ENCODE data around the gene SLC4A3.
A peak's percentile ranks its signal among the peaks of the same experiment; 100 is the strongest.
"Not testable (repeated sequence)": the region's sequence is repeated elsewhere in the genome, so short reads cannot be mapped to it uniquely, and the experiment has no call there.

SLC4A3 gene

GRCh38 chr2:219664944-219665343, 37.5 kb downstream of the SLC4A3 start:
- Mint-ChIP-seq H3K4me3 (no peak overlapping the region), H3K27ac (no peak overlapping the region), H3K36me3 (no peaks in the 10 kb centered on the region), H3K9me3 (peaks cover 22% of the 10 kb centered on the region), H3K27me3 (peaks cover 41% of the 10 kb centered on the region), H3K4me1 (no peaks in the 10 kb centered on the region)
- ATAC-seq = no peak

GRCh38 chr2:219665926-219666325, 38.5 kb downstream of the SLC4A3 start:
- Mint-ChIP-seq H3K4me3 (no peak overlapping the region), H3K36me3 (no peaks in the 10 kb centered on the region), H3K27ac (no peak overlapping the region), H3K27me3 (peaks cover 41% of the 10 kb centered on the region), H3K4me1 (no peaks in the 10 kb centered on the region), H3K9me3 (peaks cover 16% of the 10 kb centered on the region)
- ATAC-seq = no peak

GRCh38 chr2:219668316-219668715, 40.9 kb downstream of the SLC4A3 start:
- ATAC-seq = no peak
- H3K4me1 Mint-ChIP-seq = no peaks in the 10 kb centered on the region
- no peaks in the 10 kb centered on the region for H3K36me3 Mint-ChIP-seq
- H3K9me3 Mint-ChIP-seq = peaks cover 4% of the 10 kb centered on the region
- peaks cover 43% of the 10 kb centered on the region for H3K27me3 Mint-ChIP-seq
- H3K27ac Mint-ChIP-seq = no peak overlapping the region
- H3K4me3 Mint-ChIP-seq = no peak overlapping the region

GRCh38 chr2:219670386-219670785, 43.0 kb downstream of the SLC4A3 start:
- no peaks in the 10 kb centered on the region for H3K36me3 Mint-ChIP-seq
- peaks cover 47% of the 10 kb centered on the region for H3K27me3 Mint-ChIP-seq
- no peaks in the 10 kb centered on the region for H3K4me1 Mint-ChIP-seq
- H3K4me3 Mint-ChIP-seq = no peak overlapping the region
- peaks cover 3% of the 10 kb centered on the region for H3K9me3 Mint-ChIP-seq
- H3K27ac Mint-ChIP-seq = no peak overlapping the region
- no peak for ATAC-seq

DNA sequence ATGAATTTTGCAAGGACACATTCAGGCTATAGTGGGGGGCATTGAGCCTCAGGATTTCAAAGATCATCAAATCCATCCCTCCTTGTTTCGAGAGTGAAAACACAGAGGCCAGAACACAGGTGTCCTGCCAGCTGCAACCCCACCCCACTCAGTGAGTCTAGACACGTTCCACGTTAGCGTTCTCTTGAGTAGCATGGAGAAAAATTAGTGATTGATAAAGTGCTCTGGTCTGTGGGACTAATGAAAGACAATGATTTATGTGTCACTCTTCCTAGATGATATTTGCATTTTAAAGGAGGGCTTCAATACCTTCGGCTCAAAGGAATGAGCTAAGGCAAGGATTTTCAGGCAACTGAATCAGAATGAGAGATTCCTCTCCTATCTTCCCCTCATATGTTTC, 43.8 kb downstream of the SLC4A3 start:
- H3K9me3 Mint-ChIP-seq = peaks cover 3% of the 10 kb centered on the region
- H3K27me3 Mint-ChIP-seq = peaks cover 44% of the 10 kb centered on the region
- no peak overlapping the region for H3K4me3 Mint-ChIP-seq
- no peaks in the 10 kb centered on the region for H3K4me1 Mint-ChIP-seq
- ATAC-seq = no peak
- no peaks in the 10 kb centered on the region for H3K36me3 Mint-ChIP-seq
- H3K27ac Mint-ChIP-seq = no peak overlapping the region

- Mint-ChIP-seq H3K27ac (no peak overlapping the region), H3K4me3 (no peak overlapping the region), H3K9me3 (peaks cover 3% of the 10 kb centered on the region), H3K36me3 (no peaks in the 10 kb centered on the region), H3K4me1 (no peaks in the 10 kb centered on the region), H3K27me3 (peaks cover 48% of the 10 kb centered on the region)
- ATAC-seq = no peak
These were observed 45.0 kb downstream of the SLC4A3 start for GRCh38 chr2:219672406-219672805.

GRCh38 chr2:219675221-219675620, 47.8 kb downstream of the SLC4A3 start:
- Mint-ChIP-seq H3K27ac (no peak overlapping the region), H3K9me3 (peaks cover 3% of the 10 kb centered on the region), H3K4me1 (no peaks in the 10 kb centered on the region), H3K4me3 (no peak overlapping the region), H3K27me3 (peaks cover 48% of the 10 kb centered on the region), H3K36me3 (no peaks in the 10 kb centered on the region)
- no peak for ATAC-seq

GRCh38 chr2:219676586-219676985, 49.2 kb downstream of the SLC4A3 start:
- H3K9me3 Mint-ChIP-seq = peaks cover 3% of the 10 kb centered on the region
- H3K27me3 Mint-ChIP-seq = peaks cover 51% of the 10 kb centered on the region
- H3K36me3 Mint-ChIP-seq = no peaks in the 10 kb centered on the region
- no peak for ATAC-seq
- no peak overlapping the region for H3K27ac Mint-ChIP-seq
- H3K4me1 Mint-ChIP-seq = no peaks in the 10 kb centered on the region
- H3K4me3 Mint-ChIP-seq = no peak overlapping the region

GRCh38 chr2:219679041-219679440, 51.6 kb downstream of the SLC4A3 start:
- no peak for ATAC-seq
- Mint-ChIP-seq H3K27ac (no peak overlapping the region), H3K9me3 (peaks cover 6% of the 10 kb centered on the region), H3K4me1 (no peaks in the 10 kb centered on the region), H3K27me3 (peaks cover 48% of the 10 kb centered on the region), H3K4me3 (no peak overlapping the region), H3K36me3 (no peaks in the 10 kb centered on the region)

- H3K27ac Mint-ChIP-seq = no peak overlapping the region
- peaks cover 4% of the 10 kb centered on the region for H3K4me1 Mint-ChIP-seq
- no peak for ATAC-seq
- H3K36me3 Mint-ChIP-seq = peaks cover 5% of the 10 kb centered on the region
- peaks cover 6% of the 10 kb centered on the region for H3K9me3 Mint-ChIP-seq
- peaks cover 49% of the 10 kb centered on the region for H3K27me3 Mint-ChIP-seq
- no peak overlapping the region for H3K4me3 Mint-ChIP-seq
These were observed 52.1 kb downstream of the SLC4A3 start for GRCh38 chr2:219679571-219679970.

DNA sequence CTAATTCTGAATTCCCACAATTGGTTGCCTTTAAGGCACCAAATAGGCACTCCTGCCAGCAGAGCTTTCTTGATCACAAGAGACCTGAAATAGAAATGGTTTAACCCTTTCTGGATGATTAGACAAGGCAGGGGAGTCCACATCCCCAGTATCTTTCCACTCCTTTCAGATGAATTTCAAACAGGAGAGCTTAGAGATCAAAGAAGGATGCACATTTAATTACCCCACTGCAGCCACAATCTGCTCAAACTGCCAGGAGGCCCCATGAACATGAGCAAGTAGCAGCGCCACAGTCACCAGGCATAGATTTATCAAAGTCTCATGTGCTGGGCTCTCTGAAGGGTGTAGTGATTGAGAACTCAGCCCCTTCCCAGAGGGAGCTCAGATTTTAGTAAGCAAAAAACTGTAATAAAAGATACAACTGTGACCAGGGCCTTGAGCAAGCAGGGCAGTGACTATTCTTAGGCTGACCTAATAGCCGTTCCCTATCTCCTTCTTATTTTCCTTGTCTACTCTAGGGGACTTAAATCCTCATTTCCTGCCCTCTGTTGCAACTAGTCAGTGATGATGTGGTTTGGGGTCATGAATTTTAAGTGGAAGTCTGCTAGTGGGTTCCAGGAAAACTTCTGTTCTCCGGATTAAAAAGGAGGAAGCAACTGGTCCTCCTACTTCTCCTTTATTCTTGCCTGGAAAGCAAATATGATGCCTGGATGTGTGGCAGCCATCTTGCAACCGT, 53.7 kb downstream of the SLC4A3 start:
- Mint-ChIP-seq H3K27ac (no peak overlapping the region), H3K4me1 (peaks cover 20% of the 10 kb centered on the region), H3K4me3 (no peak overlapping the region), H3K9me3 (peaks cover 6% of the 10 kb centered on the region), H3K27me3 (peaks cover 45% of the 10 kb centered on the region), H3K36me3 (peaks cover 7% of the 10 kb centered on the region)
- ATAC-seq = no peak

- H3K27me3 Mint-ChIP-seq = peaks cover 45% of the 10 kb centered on the region
These were observed 54.4 kb downstream of the SLC4A3 start for GRCh38 chr2:219681694-219682300.

GRCh38 chr2:219683474-219683873, 56.0 kb downstream of the SLC4A3 start:
- H3K4me1 Mint-ChIP-seq = peaks cover 22% of the 10 kb centered on the region
- ATAC-seq, H3K36me3 Mint-ChIP-seq, H3K9me3 Mint-ChIP-seq, H3K27ac Mint-ChIP-seq, H3K4me3 Mint-ChIP-seq: not testable (repeated sequence)
- peaks cover 55% of the 10 kb centered on the region for H3K27me3 Mint-ChIP-seq

More at GRCh38 chr2:219681694-219682300, 54.4 kb downstream of the SLC4A3 start:
- H3K36me3 Mint-ChIP-seq = peaks cover 7% of the 10 kb centered on the region
- H3K4me3 Mint-ChIP-seq = no peak overlapping the region
- peaks cover 22% of the 10 kb centered on the region for H3K4me1 Mint-ChIP-seq
- no peak overlapping the region for H3K27ac Mint-ChIP-seq
- ATAC-seq = no peak
- peaks cover 6% of the 10 kb centered on the region for H3K9me3 Mint-ChIP-seq

DNA sequence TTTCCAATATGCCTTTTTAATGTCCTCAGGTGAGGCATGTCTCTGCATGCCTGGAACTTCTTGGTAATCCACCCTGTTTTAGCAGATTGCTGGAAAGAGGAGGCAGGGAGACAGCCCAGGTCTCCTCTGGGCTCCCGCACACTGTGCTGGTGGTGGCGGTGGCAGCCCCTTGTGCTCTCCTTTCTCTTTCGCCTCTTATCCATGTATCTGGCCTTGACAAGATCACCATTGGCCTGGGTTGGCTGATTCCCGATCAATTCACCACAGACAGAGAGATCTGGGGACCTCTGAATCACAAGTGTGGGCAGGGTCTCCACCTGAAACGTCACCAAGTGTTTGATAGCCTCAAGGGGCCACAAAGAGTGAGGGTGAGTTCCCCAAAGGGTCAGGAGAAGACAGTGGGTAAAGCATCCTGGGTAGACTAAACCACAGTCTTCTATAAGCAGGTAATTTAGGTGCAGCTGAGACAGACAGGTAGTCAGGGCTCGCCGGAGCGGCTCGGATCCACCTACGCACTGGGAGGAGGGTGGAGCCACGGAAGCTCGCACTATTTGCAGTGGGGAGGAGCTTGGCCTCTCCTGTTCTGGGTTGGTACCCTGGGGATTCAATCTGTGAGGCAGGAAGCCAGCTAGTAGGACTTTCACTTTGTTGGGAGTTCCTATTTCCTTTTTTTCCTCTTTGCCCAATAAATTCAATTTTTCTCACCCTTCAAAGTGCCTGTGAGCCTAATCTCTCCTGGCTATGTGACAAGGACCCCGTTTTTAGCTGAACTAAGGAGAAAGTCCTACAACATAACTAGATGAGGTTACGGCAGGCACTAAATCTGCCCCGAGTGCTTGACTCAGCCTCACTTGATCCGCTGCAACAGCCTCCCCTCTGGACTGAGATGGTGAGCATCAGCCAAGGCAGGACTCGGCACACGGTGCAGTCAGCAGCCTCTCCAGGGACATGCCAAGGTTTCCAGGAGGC, 57.6 kb downstream of the SLC4A3 start:
- peak overlapping the region; percentile 73 for H3K4me3 Mint-ChIP-seq
- H3K27me3 Mint-ChIP-seq = peaks cover 64% of the 10 kb centered on the region
- peaks cover 6% of the 10 kb centered on the region for H3K9me3 Mint-ChIP-seq
- ATAC-seq = peak; percentile 94
- peaks cover 7% of the 10 kb centered on the region for H3K36me3 Mint-ChIP-seq
- H3K4me1 Mint-ChIP-seq = peaks cover 22% of the 10 kb centered on the region
- H3K27ac Mint-ChIP-seq = peak overlapping the region; percentile 83

- peaks cover 6% of the 10 kb centered on the region for H3K9me3 Mint-ChIP-seq
These were observed 59.8 kb downstream of the SLC4A3 start for GRCh38 chr2:219687272-219687671.

More at GRCh38 chr2:219687272-219687671, 59.8 kb downstream of the SLC4A3 start:
- peaks cover 7% of the 10 kb centered on the region for H3K36me3 Mint-ChIP-seq
- no peak overlapping the region for H3K4me3 Mint-ChIP-seq
- ATAC-seq = no peak
- H3K27ac Mint-ChIP-seq = no peak overlapping the region
- peaks cover 22% of the 10 kb centered on the region for H3K4me1 Mint-ChIP-seq
- peaks cover 68% of the 10 kb centered on the region for H3K27me3 Mint-ChIP-seq
